Measurements from ENCODE around the gene GSG1.

DNA sequence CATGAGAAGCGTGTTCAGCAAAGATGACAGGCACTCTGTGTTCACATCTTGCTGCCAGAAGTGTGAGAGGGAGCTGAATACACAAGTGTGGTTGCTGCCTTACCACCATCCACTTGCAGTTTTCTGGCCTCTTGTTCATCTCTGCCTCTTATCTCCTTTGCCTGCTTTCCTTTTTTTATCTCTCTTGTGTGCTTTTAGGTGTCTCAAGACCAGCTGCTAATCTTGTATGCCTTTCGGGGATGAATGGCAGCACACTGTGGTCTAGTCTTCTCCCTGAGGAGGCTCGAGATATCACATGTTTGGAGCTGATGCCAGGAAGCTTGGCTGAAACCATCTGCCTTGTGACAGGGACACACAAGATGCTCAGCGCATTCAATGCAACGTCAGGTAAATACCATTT lies 42.1 kb downstream of the GSG1 start:
- TF ChIP-seq EZH2 (IDR thresholded peaks at IDR 0.05; ENCODE audit: insufficient read depth, poor library complexity, severe bottlenecking): no peak
- no peak for TF ChIP-seq EZH2phosphoT487 (IDR thresholded peaks at IDR 0.05; ENCODE audit: insufficient read depth, low read depth)

Measured in GM23248 (cell line).